Stimulated activated CD8-positive, alpha-beta memory T cell treated with anti-CD3 and anti-CD28 coated beads, Interleukin-2, amount 100 ng/mL, for 1 hour (primary cell): ENCODE measurements around the gene TMEM40.
A peak's percentile ranks its signal among the peaks of the same experiment; 100 is the strongest.
"Not testable (repeated sequence)": the region's sequence is repeated elsewhere in the genome, so short reads cannot be mapped to it uniquely, and the experiment has no call there.

ENCODE experiments used
- DNase-seq, 2 donors: peaks; one replicate each; pipeline ENCODE4 v3.0.0-alpha.2; 2020; ENCODE audit warnings: low read depth in 2 of 2

TMEM40 gene

GRCh38 chr3:12759097-12759679 lies at the start of gene TMEM40:
Gene TMEM40, minus strand, starts transcription at chr3:12759259. Its CDS starts 9,427 bp downstream, at chr3:12749832.
- no peak for DNase-seq

DNA sequence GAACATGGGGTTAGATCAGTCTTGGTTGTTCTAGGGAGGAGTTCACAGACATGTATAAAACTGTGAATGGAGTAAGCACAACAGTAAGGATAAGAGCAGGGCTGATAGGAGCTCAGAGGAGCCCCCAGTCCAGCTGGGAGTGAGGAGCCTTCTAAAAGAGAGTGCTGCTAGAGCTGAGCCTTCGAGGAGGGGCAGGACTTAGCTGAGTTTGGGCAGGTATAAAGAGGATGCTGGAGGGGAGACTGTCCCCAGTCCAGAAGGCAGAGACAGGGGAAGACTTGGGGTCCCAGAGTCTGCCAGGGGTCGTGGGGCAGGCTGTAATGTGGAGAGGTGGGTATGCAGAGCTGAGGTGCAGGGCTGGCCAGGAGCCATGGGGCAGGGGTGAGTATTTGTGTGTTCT lies 49.5 kb upstream of the TMEM40 start:
- DNase-seq = no peak

DNA sequence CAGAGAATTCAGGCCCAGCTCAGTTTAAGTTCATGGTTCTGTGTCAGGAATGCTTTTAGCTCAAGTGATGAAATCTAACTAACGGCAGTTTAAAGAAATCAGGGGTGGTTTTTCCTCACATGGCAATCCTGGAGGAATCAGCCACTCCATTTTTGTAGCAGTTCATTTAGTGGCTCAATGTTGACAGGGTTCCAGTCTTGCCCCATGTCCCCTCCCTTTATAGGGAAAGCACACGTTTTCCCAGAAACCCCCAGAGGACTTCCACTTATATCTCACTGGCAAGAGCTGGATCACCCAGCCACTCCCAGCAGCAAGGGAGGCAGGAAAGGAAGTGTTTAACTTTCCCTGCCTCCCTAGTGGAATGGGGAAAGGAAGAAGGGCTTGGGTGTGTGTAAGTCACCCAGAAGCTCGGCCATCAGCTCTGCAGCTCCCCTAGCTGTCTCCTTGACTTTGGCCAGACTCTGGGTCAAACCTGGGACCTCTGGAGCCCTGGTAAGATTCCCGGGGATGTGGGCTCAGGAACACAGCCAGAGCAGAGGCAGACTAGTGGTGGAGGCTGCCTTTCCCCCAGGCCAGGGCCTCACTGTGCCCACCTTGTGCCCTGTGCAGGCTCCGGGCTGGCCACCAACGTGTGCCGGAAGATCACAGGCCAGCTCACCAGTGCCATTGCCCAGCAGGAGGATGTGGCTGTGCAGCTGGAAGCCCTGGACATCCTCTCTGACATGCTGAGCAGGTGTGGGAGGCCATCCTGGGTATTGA lies 48.7 kb upstream of the TMEM40 start:
- no peak for DNase-seq

DNA sequence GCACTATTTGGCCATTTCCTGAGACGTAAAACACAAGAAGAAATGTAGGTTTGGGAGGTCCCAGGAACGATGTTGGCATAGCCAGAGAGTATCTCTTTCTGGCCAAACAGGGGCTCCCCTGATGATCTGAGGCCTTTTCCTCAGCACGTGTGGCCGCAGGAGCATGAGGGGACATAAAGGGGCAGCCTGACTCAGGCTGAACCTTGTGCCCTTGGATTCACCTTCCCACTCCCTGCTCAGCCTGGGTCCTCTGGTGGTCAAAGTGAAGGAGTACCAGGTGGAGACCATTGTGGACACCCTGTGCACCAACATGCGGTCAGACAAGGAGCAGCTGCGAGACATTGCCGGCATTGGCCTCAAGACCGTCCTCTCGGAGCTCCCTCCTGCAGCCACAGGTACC lies 48.0 kb upstream of the TMEM40 start:
- no peak for DNase-seq

DNA sequence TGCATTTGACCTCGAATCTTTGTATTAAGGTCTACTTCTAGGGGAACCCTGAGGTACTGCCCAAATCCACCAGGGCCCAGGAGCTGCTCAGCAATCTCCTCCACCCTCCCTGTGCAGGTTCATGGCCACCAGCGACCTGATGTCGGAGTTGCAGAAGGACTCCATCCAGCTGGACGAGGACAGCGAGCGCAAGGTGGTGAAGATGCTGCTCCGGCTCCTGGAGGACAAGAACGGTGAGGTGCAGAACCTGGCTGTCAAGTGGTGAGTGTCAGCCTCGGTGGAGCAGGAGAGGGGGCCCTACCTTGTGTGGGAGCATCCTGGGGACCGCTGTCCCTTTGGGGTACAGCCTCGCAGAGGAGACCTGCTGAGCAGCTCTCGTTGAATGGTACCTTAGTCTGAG lies 44.3 kb upstream of the TMEM40 start:
- no peak for DNase-seq

DNA sequence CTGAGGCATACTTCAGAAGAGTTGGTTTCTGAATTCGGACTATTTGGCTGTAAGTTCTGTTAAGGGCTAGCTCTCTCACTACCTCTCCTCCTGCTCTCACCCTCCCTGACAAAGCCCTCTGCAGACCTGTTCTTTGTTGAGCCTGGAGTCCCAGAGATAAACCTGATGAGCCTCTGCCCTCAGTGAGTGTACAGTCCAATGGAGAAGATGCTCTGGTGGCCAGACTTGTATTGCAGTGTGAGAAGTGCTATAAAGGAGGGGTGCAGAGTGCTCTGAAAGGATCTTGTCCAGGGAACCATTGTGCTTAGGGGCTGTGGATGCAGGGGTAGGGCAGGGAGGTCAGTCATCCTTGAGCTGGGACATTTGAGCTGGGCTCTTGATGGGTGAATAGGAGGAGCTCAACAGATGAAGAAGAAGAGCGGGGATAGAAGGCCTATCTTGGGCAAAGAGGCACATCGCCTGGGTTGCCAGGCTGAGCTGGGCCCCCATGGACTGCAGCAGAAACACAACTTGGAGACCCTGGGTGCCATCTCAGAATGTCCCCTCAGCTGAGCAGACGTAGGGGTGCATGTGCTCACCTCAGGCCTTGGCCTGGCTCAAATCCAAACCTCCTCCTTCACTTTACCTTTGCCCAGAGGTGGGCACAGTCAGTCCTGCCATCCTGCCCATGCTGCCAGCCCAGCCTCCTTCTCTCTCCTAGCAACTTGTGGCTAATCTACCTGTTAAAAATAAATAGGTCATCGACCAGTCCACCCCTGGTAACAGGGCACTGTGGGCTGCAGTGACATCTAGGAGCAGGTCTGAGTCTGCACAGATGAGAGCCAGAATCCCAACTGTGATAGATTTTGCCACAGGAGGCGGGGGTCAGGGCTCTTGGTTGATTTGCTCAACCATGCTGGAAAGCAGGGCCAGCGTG lies 40.7 kb upstream of the TMEM40 start:
- no peak for DNase-seq

- no peak for DNase-seq
Measured at GRCh38 chr3:12798559-12799179, 39.6 kb upstream of the TMEM40 start.

DNA sequence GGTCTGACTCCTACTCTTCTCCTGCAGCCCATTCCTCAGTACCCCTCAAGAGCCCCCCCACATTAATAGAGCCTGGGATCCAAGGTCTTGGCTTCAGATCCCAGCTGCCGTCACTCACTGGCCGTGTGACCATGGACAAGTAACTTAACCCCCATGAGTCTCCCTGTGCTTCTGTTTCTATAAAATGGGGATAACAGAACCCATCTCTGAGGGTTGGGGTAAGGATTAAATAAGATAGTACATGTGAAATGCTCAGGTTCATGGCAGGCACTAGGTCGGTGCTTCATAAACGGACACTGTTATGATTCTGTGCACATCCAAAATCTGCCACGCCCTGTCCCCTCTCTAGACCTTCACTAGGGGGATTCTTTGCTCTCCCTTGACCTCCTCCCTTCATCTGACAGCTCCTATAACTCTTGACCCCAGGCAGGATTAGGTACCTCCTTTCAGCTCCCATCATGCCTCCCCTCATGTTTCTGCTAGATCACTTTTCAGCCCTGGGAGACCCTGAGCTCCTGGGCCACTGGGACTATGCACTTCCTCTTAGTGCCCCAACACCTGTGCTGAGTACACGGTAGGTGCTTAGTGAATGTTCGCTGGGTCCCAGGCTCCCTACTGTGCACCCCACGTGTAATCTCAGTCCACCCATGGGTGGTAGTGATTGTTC lies 39.0 kb upstream of the TMEM40 start:
- DNase-seq = no peak

DNA sequence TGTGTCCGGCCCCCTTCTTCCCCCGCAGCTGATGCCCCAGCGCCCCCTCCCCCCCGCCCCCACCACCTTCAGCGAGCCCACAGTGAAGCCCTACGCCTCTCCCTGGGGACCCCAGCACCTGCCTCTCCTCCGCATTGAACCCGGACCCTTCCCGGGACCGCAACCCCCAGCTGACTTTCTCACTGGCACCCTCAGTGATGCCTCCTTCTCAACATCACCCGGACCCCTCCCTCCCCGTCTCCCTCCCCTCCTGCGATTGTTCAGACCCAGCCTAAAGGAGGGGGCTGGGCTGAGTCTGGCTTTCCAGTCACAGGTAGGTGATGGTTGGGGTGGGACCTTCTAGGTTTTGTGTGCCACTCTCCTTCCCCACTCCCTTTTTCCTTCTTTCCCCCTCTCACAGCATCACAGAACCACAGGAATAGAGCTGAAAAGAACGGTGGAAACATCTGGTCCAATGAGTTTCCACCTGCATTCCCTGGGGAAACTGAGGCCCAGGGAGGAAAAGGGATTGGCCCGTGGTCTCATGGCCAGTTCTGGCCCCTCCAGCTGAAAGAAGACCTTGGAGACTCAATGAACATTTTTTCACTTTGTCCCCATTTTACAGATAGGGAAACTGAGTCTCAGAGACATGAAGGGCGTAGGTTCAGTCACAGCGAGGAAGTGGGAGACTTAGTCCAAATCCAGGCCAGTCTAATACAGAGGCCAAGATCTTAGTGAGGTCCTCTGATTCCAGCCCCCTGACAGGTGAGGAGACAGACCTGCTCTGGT lies 38.2 kb upstream of the TMEM40 start:
- no peak for DNase-seq

- peak in 1 of 2 donors; percentile 8 for DNase-seq
Measured at GRCh38 chr3:12796171-12797123, 37.4 kb upstream of the TMEM40 start, which contains the start of gene CAND2. Gene CAND2, plus strand, starts transcription at chr3:12796680. Its CDS starts 41 bp downstream, at chr3:12796721.

DNA sequence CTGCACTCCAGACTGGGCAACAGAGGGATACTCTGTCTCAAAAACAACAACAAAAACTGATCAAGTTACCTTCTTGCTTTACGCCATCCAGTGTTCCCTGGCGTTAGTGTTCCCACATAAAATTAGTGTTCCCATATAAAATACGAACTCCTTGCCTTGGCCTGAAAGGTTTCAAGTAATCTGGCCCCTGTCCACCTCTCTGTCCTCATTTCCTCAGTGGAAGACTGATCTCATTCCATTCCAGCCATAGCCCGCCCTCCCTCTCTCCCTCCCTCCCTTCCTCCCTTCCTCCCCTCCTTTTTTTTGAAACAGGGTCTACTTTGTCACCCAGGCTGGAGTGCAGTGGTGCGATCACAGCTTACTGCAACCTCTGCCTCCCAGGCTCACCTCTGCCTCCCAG lies 34.6 kb upstream of the TMEM40 start:
- DNase-seq = no peak

DNA sequence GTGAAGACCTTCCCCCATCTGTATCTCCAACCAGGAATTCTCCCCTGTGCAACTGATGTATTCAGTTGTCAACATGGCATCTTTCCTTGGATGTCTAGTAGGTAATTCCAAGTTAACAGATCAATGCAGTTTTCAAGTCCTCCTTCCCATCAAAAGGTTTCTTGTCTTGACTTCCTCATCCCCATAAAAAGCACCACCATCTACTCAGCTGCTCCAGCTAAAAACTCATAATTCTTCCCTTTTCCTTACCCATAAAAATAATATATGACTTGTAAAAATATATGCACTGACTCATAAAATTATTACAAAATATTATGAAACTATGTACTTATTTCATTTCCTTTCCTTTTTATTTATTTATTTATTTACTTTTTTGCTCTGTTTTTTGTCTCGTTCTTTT lies 32.4 kb upstream of the TMEM40 start:
- DNase-seq = no peak

- DNase-seq = not testable (repeated sequence)
Measured at GRCh38 chr3:12787967-12788690, 29.1 kb upstream of the TMEM40 start.

DNA sequence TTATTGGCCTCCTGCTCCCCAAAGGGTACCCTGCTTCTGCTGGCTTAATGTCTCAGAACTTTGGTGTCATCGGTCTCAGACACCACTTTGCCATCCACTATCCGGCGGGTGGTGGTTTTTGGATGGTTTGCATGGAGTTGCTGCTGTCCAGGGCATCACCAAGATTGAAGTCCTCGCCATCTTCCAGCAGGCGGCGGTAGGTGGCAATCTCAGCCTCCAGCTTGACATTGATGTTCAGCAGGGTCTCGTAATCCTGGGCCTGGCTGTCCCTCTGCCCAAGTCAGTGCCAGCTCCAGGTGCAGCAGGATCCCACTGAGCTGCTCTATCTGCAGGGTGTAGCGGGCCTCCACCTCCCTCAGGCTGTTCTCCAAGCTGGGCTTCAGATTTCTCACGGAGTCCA lies 28.3 kb upstream of the TMEM40 start:
- peak; percentile 20 to 44 for DNase-seq

- DNase-seq = no peak
Measured at GRCh38 chr3:12785096-12785495, 26.0 kb upstream of the TMEM40 start.

GRCh38 chr3:12782172-12782815 lies 23.2 kb upstream of the TMEM40 start:
- DNase-seq = no peak

- no peak for DNase-seq
Measured at GRCh38 chr3:12780751-12781150, 21.7 kb upstream of the TMEM40 start.

DNA sequence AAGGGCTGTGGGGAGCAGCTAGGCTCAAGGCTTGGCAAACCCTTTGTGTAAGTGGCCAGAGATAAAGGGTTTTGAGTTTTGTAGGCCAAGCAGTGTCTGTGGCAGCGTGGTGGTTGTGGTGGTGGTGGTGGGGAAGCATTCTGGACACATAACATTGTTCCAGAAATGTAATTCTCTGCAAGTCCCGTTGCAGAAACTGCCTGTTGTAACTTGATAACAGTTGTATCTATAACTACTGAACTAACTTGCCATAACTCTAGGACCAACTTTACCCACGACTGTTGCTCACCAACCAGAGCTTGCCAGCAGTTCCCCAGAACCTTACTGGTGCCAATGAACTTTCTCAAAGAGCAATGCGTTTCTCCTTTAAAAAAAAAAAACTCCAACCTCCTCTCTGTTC lies 18.1 kb upstream of the TMEM40 start:
- DNase-seq = no peak
